NB4 (cell line): ENCODE results near the gene C1QTNF6.

Source experiments
- CTCF ChIP-seq: IDR thresholded peaks from one replicate; pipeline ENCODE4 v1.5.1; 2012; ENCODE audit warnings: low read depth, low read length
- MYC ChIP-seq: IDR thresholded peaks from 2 replicates; pipeline ENCODE4 v1.6.1; 2011; ENCODE audit warnings: low read depth, low read length

- no peak for TF ChIP-seq CTCF
- TF ChIP-seq MYC = no peak
Observed at GRCh38 chr22:37177221-37177620, 10.8 kb downstream of the C1QTNF6 start.
